Rectal smooth muscle tissue (tissue), 1 donor: ENCODE measurements around the gene H2BW2.
"Not testable (repeated sequence)": the region's sequence is repeated elsewhere in the genome, so short reads cannot be mapped to it uniquely, and the experiment has no call there.

Source experiments
- H3K27ac ChIP-seq: one replicate; pipeline ENCODE4 v1.7.0; 2013; ENCODE audit warnings: low read depth, low read length, inconsistent platforms
- H3K27me3 ChIP-seq: one replicate; pipeline ENCODE4 v1.7.0; 2013; ENCODE audit warnings: low read length; ENCODE audit not compliant: control insufficient read depth, insufficient read depth
- H3K36me3 ChIP-seq: one replicate; pipeline ENCODE4 v1.7.0; 2013; ENCODE audit warnings: low read length; ENCODE audit not compliant: control insufficient read depth, insufficient read depth
- H3K4me1 ChIP-seq: one replicate; pipeline ENCODE4 v1.7.0; 2013; ENCODE audit warnings: low read length; ENCODE audit not compliant: control insufficient read depth, insufficient read depth
- H3K4me3 ChIP-seq: one replicate; pipeline ENCODE4 v1.7.0; 2013; ENCODE audit warnings: low read length
- H3K9ac ChIP-seq: one replicate; pipeline ENCODE4 v1.7.0; 2013; ENCODE audit warnings: low read length

The H2BW2 gene

GRCh38 chrX:104039689-104040505 is at the start of gene H2BW2:
Gene H2BW2 (plus strand): TSS chrX:104039956. CDS start chrX:104039995, 39 bp downstream.
- no peak within 1 kb of the TSS for H3K9ac ChIP-seq
- no peaks in the 10 kb centered on the region for H3K4me1 ChIP-seq
- H3K27me3 ChIP-seq: no peaks in the 10 kb centered on the region
- H3K36me3 ChIP-seq: no peaks in the 10 kb centered on the region
- no peak within 1 kb of the TSS for H3K4me3 ChIP-seq
- no peak within 1 kb of the TSS for H3K27ac ChIP-seq

DNA sequence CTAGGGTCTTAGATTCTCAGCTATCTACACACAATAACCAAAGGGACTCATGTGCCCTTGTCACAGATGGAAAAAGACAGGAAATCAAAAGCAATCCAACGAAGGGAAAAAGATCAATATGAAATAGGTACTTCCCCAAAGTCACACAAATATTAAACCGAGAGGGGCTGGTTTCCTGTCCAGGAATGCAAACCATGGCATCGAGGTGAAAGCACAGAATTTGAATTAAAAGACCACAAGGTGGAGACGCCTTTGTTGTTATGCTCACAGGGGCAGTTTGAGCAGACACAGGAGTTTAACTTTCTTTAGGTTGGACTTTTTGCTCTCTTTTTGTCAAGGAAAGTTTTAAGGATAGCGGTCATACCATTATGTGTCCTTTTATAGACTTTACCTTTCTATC is 40.5 kb upstream of the H2BW2 start:
- Histone ChIP-seq H3K4me1 (no peaks in the 10 kb centered on the region), H3K27me3 (no peaks in the 10 kb centered on the region), H3K4me3 (no peak overlapping the region), H3K36me3 (no peaks in the 10 kb centered on the region), H3K27ac (no peak overlapping the region), H3K9ac (no peak overlapping the region)

DNA sequence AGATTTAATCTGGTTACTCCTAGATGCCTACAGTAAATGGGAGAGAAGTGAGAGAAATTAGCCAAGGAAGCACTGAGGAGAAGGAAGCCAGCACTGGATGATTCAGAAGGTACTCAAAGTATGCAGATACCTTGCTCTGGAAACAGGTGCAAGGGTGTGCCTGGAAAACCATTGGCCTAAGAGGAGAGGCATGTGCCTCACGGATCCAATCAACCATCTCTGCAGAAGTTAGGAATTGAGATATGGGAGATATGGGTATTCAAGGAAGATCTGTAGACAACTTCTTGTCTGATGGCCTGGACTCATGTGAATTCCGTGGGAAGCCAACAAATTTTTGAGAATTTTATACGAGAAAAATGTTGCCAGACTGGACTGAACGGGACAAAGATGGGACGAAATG is 30.9 kb upstream of the H2BW2 start:
- no peak overlapping the region for H3K9ac ChIP-seq
- no peaks in the 10 kb centered on the region for H3K27me3 ChIP-seq
- H3K36me3 ChIP-seq: no peaks in the 10 kb centered on the region
- H3K4me1 ChIP-seq: no peaks in the 10 kb centered on the region
- no peak overlapping the region for H3K4me3 ChIP-seq
- H3K27ac ChIP-seq: no peak overlapping the region

GRCh38 chrX:104013158-104013557 is 26.6 kb upstream of the H2BW2 start:
- no peaks in the 10 kb centered on the region for H3K27me3 ChIP-seq
- no peaks in the 10 kb centered on the region for H3K36me3 ChIP-seq
- H3K4me1 ChIP-seq: no peaks in the 10 kb centered on the region
- no peak overlapping the region for H3K27ac ChIP-seq
- H3K4me3 ChIP-seq: no peak overlapping the region
- no peak overlapping the region for H3K9ac ChIP-seq

- H3K27ac ChIP-seq: no peak within 1 kb of the TSS
- H3K9ac ChIP-seq: no peak within 1 kb of the TSS
- no peak within 1 kb of the TSS for H3K4me3 ChIP-seq
- H3K4me1 ChIP-seq: no peaks in the 10 kb centered on the region
- H3K27me3 ChIP-seq: no peaks in the 10 kb centered on the region
- H3K36me3 ChIP-seq: no peaks in the 10 kb centered on the region
Observed at GRCh38 chrX:104013606-104014005, 26.1 kb upstream of the H2BW2 start, which contains the start of gene H2BW1. Gene H2BW1 (minus strand): TSS chrX:104013708. CDS start chrX:104013576, 132 bp downstream.

DNA sequence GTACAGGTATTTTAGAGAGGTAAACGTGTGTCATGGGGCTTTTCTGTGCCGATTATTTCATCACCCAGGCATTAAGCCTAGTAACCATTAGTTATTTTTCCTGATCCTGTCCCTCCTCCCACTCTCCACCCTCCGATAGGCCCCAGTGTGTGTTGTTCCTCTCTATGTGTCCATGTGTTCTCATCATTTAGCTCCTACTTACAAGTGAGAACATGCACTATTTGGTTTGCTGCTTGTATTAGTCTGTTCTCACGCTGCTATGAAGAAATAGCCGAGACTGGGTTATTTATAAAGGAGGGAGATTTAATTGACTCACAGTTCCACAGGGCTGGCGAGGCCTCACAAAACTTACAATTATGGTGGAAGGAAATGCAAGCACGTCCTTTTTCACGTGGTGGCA is 24.2 kb upstream of the H2BW2 start:
- not testable (repeated sequence) for H3K9ac ChIP-seq, H3K4me3 ChIP-seq, H3K27me3 ChIP-seq, H3K36me3 ChIP-seq, H3K27ac ChIP-seq, H3K4me1 ChIP-seq

GRCh38 chrX:104018126-104018525 is 21.6 kb upstream of the H2BW2 start:
- no peaks in the 10 kb centered on the region for H3K4me1 ChIP-seq
- H3K9ac ChIP-seq: no peak overlapping the region
- H3K27me3 ChIP-seq: no peaks in the 10 kb centered on the region

GRCh38 chrX:104041003-104041402 is 1.2 kb downstream of the H2BW2 start:
- no peaks in the 10 kb centered on the region for H3K27me3 ChIP-seq
- no peak overlapping the region for H3K9ac ChIP-seq
- H3K4me3 ChIP-seq: no peak overlapping the region
- no peaks in the 10 kb centered on the region for H3K4me1 ChIP-seq
- H3K36me3 ChIP-seq: no peaks in the 10 kb centered on the region
- no peak overlapping the region for H3K27ac ChIP-seq

More at GRCh38 chrX:104018126-104018525, 21.6 kb upstream of the H2BW2 start:
- Histone ChIP-seq H3K4me3 (no peak overlapping the region), H3K27ac (no peak overlapping the region), H3K36me3 (no peaks in the 10 kb centered on the region)

DNA sequence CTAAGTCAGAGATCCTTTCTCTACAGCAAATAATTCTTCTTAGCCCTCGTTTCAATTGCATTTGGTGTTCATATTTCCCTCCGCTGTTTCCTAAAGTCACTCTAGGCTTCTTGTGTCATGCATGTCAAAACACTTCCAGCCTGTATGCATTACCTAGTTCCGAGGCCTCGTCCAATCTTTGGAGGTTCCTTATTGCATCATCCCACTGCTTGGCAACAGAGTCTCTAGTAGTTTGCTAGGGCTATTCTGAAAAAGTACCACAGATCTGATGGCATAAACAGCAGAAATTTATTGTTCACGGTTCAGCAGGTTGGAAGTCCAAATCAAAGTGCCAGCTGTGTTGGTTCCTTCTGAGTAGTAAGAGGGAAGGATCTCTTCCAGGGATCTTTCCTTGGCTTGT is 5.9 kb downstream of the H2BW2 start:
- no peaks in the 10 kb centered on the region for H3K36me3 ChIP-seq
- no peak overlapping the region for H3K4me3 ChIP-seq
- H3K27me3 ChIP-seq: no peaks in the 10 kb centered on the region
- no peak overlapping the region for H3K9ac ChIP-seq
- no peak overlapping the region for H3K27ac ChIP-seq
- no peaks in the 10 kb centered on the region for H3K4me1 ChIP-seq

GRCh38 chrX:104047171-104047570 is 7.4 kb downstream of the H2BW2 start:
- Histone ChIP-seq H3K9ac (no peak overlapping the region), H3K4me3 (no peak overlapping the region), H3K36me3 (no peaks in the 10 kb centered on the region), H3K27ac (no peak overlapping the region), H3K4me1 (no peaks in the 10 kb centered on the region), H3K27me3 (no peaks in the 10 kb centered on the region)

DNA sequence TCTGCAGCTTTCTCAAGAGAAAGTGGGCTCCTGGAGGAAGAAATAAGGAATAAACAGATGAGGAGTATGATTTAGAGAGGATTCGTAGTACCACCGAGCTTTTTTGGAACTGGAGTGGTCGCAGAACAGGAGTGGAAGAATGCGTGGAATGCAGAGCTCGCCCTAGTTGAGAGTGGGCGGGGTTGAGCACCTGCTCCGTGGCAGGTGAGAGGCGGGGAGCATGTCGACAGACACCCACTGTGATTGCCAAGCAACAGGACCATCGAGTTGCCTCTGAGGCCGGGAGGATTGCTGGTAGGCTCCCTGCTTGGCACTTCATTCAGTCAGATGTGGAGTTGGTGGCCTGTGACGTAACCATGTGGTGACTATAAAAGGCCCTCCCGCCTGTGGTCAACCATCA is 15.2 kb downstream of the H2BW2 start:
- H3K27ac ChIP-seq, H3K4me1 ChIP-seq, H3K9ac ChIP-seq, H3K36me3 ChIP-seq, H3K4me3 ChIP-seq, H3K27me3 ChIP-seq: not testable (repeated sequence)

DNA sequence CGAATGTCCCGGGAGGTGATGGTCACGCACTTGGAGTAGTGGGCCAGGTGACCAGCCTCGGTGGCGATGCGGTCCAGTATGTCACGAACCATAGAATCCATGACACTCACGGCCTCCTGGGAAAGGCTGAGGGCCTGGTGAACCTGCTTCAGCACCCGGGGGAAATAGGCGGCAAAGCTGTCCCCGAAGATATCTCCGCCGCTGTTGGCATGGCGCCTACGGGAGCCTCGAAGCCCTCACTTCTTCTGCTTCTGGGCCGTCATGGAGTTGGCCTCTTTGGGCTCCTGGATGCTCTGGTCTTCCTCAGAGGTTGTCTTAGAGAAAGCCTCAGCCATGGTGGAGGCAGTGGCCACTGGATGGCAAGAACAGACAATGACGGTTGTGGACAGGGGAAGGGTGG is 22.9 kb downstream of the H2BW2 start:
- H3K27me3 ChIP-seq, H3K27ac ChIP-seq: not testable (repeated sequence)

DNA sequence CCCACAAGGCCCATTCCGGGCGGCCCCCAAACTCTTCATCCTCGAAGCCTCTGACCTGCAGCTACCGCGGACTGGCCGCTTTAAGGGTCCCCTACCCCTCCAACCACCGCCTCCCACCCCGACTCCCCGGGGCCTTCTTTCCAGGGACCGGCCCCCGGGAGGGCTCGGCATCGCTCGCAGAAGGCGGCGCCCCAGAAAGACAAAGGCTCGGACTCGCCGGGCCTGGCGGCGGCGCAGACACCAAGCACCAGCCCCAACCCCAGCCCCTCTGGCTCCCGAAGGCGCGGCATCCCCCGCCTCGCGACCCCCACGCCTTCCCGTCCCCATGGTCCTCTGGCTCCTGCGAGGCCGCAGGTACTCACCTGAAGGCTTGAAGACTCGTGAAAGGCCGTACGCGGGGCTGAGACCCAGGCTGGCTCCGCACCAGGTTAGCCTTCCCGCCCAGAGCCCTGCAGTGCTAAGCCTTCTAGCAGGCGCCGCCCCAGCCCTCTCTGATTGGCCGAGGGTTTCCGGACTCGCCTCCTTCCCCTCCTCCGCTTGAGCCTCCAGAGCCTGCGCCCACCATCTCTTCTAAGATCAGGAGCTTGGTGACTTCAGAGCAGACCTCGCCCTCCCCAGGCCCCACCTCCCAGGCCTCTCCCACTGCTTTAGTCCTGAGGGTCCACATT is 36.2 kb downstream of the H2BW2 start, which contains the start of gene TMSB15C:
Gene TMSB15C, minus strand, starts transcription at position 459 of the 668 bp plus-strand sequence.
- H3K27ac ChIP-seq, H3K27me3 ChIP-seq, H3K9ac ChIP-seq, H3K36me3 ChIP-seq, H3K4me3 ChIP-seq, H3K4me1 ChIP-seq: not testable (repeated sequence)

More for the DNA sequence above, 22.9 kb downstream of the H2BW2 start:
- not testable (repeated sequence) for H3K4me3 ChIP-seq, H3K36me3 ChIP-seq, H3K4me1 ChIP-seq, H3K9ac ChIP-seq
